Measurements from ENCODE around the gene GPC5. TPM values are rescaled to one million over a fixed set of nuclear protein-coding genes. Genes with fewer than 3 reads are reported as not detected.

Gene GPC5
- total RNA-seq, 1 experiment from 2014 or later = not detected

GRCh38 chr13:91540158-91540736, 141.8 kb downstream of the GPC5 start:
- no peaks in the 10 kb centered on the region for H3K27me3 ChIP-seq
- DNase-seq = no peak
- H3K4me3 ChIP-seq = no peak overlapping the region
- H3K9me3 ChIP-seq = no peaks in the 10 kb centered on the region
- H3K36me3 ChIP-seq = no peaks in the 10 kb centered on the region

GRCh38 chr13:91544723-91545122, 146.3 kb downstream of the GPC5 start:
- H3K9me3 ChIP-seq = no peaks in the 10 kb centered on the region
- DNase-seq = no peak
- no peak overlapping the region for H3K4me3 ChIP-seq
- H3K36me3 ChIP-seq = no peaks in the 10 kb centered on the region
- no peaks in the 10 kb centered on the region for H3K27me3 ChIP-seq

- H3K36me3 ChIP-seq = no peaks in the 10 kb centered on the region
- DNase-seq = no peak
- H3K9me3 ChIP-seq = no peaks in the 10 kb centered on the region
- H3K4me3 ChIP-seq = no peak overlapping the region
- H3K27me3 ChIP-seq = no peaks in the 10 kb centered on the region
Measured at GRCh38 chr13:91546900-91547299, 148.5 kb downstream of the GPC5 start.

- Histone ChIP-seq H3K4me3 (no peak overlapping the region), H3K27me3 (no peaks in the 10 kb centered on the region), H3K36me3 (no peaks in the 10 kb centered on the region), H3K9me3 (no peaks in the 10 kb centered on the region)
- DNase-seq = no peak
Measured at GRCh38 chr13:91553584-91553983, 155.2 kb downstream of the GPC5 start.

GRCh38 chr13:91554101-91554500, 155.7 kb downstream of the GPC5 start:
- Histone ChIP-seq H3K4me3 (no peak overlapping the region), H3K9me3 (no peaks in the 10 kb centered on the region), H3K27me3 (no peaks in the 10 kb centered on the region), H3K36me3 (no peaks in the 10 kb centered on the region)
- no peak for DNase-seq

- no peaks in the 10 kb centered on the region for H3K9me3 ChIP-seq
- no peaks in the 10 kb centered on the region for H3K27me3 ChIP-seq
- no peak for DNase-seq
- H3K36me3 ChIP-seq = no peaks in the 10 kb centered on the region
- H3K4me3 ChIP-seq = no peak overlapping the region
Measured at GRCh38 chr13:91557328-91558090, 159.1 kb downstream of the GPC5 start.

- DNase-seq = no peak
- Histone ChIP-seq H3K27me3 (no peaks in the 10 kb centered on the region), H3K9me3 (no peaks in the 10 kb centered on the region), H3K4me3 (no peak overlapping the region), H3K36me3 (no peaks in the 10 kb centered on the region)
Measured at GRCh38 chr13:91563799-91564198, 165.4 kb downstream of the GPC5 start.

GRCh38 chr13:91564396-91564795, 166.0 kb downstream of the GPC5 start:
- no peak overlapping the region for H3K4me3 ChIP-seq
- no peaks in the 10 kb centered on the region for H3K9me3 ChIP-seq
- no peak for DNase-seq
- no peaks in the 10 kb centered on the region for H3K36me3 ChIP-seq
- H3K27me3 ChIP-seq = no peaks in the 10 kb centered on the region

GRCh38 chr13:91565296-91565695, 166.9 kb downstream of the GPC5 start:
- H3K4me3 ChIP-seq = no peak overlapping the region
- no peaks in the 10 kb centered on the region for H3K36me3 ChIP-seq
- H3K9me3 ChIP-seq = no peaks in the 10 kb centered on the region
- DNase-seq = no peak
- H3K27me3 ChIP-seq = no peaks in the 10 kb centered on the region

- no peak for DNase-seq
- no peaks in the 10 kb centered on the region for H3K36me3 ChIP-seq
- H3K27me3 ChIP-seq = no peaks in the 10 kb centered on the region
- H3K4me3 ChIP-seq = no peak overlapping the region
- H3K9me3 ChIP-seq = no peaks in the 10 kb centered on the region
Measured at GRCh38 chr13:91567485-91568207, 169.2 kb downstream of the GPC5 start.

- no peaks in the 10 kb centered on the region for H3K27me3 ChIP-seq
- H3K4me3 ChIP-seq = no peak overlapping the region
- H3K36me3 ChIP-seq = no peaks in the 10 kb centered on the region
- no peak for DNase-seq
- no peaks in the 10 kb centered on the region for H3K9me3 ChIP-seq
Measured at GRCh38 chr13:91571681-91572080, 173.3 kb downstream of the GPC5 start.

- H3K9me3 ChIP-seq = no peaks in the 10 kb centered on the region
Measured at GRCh38 chr13:91572439-91572838, 174.0 kb downstream of the GPC5 start.

GRCh38 chr13:91572944-91573598, 174.7 kb downstream of the GPC5 start:
- Histone ChIP-seq H3K27me3 (no peaks in the 10 kb centered on the region), H3K4me3 (no peak overlapping the region), H3K9me3 (no peaks in the 10 kb centered on the region), H3K36me3 (no peaks in the 10 kb centered on the region)
- no peak for DNase-seq

More at GRCh38 chr13:91572439-91572838, 174.0 kb downstream of the GPC5 start:
- Histone ChIP-seq H3K36me3 (no peaks in the 10 kb centered on the region), H3K4me3 (no peak overlapping the region), H3K27me3 (no peaks in the 10 kb centered on the region)
- no peak for DNase-seq

- H3K27me3 ChIP-seq = no peaks in the 10 kb centered on the region
- no peaks in the 10 kb centered on the region for H3K9me3 ChIP-seq
- H3K4me3 ChIP-seq = no peak overlapping the region
- no peaks in the 10 kb centered on the region for H3K36me3 ChIP-seq
- no peak for DNase-seq
Measured at GRCh38 chr13:91574766-91575165, 176.3 kb downstream of the GPC5 start.

GRCh38 chr13:91576590-91576989, 178.2 kb downstream of the GPC5 start:
- DNase-seq = no peak
- Histone ChIP-seq H3K36me3 (no peaks in the 10 kb centered on the region), H3K9me3 (no peaks in the 10 kb centered on the region), H3K4me3 (no peak overlapping the region), H3K27me3 (no peaks in the 10 kb centered on the region)

GRCh38 chr13:91579320-91579719, 180.9 kb downstream of the GPC5 start:
- no peak overlapping the region for H3K4me3 ChIP-seq
- no peaks in the 10 kb centered on the region for H3K36me3 ChIP-seq
- H3K9me3 ChIP-seq = no peaks in the 10 kb centered on the region
- no peaks in the 10 kb centered on the region for H3K27me3 ChIP-seq
- DNase-seq = no peak

- H3K9me3 ChIP-seq = no peaks in the 10 kb centered on the region
- H3K4me3 ChIP-seq = no peak overlapping the region
- no peak for DNase-seq
- no peaks in the 10 kb centered on the region for H3K27me3 ChIP-seq
- no peaks in the 10 kb centered on the region for H3K36me3 ChIP-seq
Measured at GRCh38 chr13:91580749-91581148, 182.3 kb downstream of the GPC5 start.

Measured in MG63 (cell line).